22Rv1 (cell line): Measurements from ENCODE around the gene ARHGEF19.

Experiments used
- ZFX ChIP-seq: fragments of 450-650 bp; IDR thresholded peaks from 2 replicates; pipeline ENCODE4 v1.6.1; 2017; ENCODE audit warnings: antibody characterized with exemption, borderline replicate concordance
- TF ChIP-seq, protein P1 (sequence below): fragments of 450-650 bp; IDR thresholded peaks from 2 replicates; pipeline ENCODE4 v1.5.1; 2017; ENCODE audit warnings: mild to moderate bottlenecking

DNA sequence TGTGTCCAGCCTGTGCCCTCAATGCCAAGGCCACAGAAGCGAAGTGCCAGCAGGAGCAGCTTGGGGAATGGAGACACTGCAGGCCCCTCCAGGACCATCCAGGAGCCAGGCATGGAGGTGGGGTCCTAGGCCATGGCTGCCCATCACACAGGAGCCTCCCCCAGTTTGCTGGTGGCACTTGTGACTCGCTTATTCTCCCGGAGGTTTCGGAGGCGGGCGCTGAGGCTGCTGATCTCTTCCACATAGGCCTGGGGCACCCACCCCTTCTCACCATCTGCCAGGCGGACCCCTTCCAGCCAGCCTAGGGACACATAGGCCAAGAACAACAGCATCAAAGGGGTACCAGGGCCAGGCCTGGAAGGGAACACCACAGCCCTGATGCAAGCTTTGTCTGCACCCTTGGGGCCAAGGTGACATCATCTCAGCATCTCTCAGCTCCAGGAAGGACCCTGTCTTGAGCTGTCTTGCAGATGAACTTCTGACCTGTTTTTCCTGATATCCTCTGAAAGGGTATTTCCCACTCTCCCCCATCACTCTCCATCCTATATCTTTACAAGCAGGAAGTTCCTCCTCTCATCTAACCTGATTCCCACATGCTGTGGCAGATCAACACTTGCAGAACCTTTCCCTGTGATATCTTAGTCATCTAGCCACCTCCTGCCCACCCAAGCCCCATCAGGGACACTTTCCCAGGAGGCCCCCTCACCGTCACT lies 13.9 kb downstream of the ARHGEF19 start:
- TF ChIP-seq, protein P1, sequence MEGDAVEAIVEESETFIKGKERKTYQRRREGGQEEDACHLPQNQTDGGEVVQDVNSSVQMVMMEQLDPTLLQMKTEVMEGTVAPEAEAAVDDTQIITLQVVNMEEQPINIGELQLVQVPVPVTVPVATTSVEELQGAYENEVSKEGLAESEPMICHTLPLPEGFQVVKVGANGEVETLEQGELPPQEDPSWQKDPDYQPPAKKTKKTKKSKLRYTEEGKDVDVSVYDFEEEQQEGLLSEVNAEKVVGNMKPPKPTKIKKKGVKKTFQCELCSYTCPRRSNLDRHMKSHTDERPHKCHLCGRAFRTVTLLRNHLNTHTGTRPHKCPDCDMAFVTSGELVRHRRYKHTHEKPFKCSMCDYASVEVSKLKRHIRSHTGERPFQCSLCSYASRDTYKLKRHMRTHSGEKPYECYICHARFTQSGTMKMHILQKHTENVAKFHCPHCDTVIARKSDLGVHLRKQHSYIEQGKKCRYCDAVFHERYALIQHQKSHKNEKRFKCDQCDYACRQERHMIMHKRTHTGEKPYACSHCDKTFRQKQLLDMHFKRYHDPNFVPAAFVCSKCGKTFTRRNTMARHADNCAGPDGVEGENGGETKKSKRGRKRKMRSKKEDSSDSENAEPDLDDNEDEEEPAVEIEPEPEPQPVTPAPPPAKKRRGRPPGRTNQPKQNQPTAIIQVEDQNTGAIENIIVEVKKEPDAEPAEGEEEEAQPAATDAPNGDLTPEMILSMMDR, result no peak
- no peak for TF ChIP-seq ZFX
